ENCODE results near the gene MAPK8IP2. TPM values are rescaled to one million over a fixed set of nuclear protein-coding genes. Genes with fewer than 3 reads are reported as not detected.
A peak's percentile ranks its signal among the peaks of the same experiment; 100 is the strongest.

Gene MAPK8IP2
- total and polyA plus RNA-seq, 2 of the 13 experiments (the other 11 are each of a cell fraction or from before 2014, with no cell fraction given), result 1.3 to 2.6 TPM

DNA sequence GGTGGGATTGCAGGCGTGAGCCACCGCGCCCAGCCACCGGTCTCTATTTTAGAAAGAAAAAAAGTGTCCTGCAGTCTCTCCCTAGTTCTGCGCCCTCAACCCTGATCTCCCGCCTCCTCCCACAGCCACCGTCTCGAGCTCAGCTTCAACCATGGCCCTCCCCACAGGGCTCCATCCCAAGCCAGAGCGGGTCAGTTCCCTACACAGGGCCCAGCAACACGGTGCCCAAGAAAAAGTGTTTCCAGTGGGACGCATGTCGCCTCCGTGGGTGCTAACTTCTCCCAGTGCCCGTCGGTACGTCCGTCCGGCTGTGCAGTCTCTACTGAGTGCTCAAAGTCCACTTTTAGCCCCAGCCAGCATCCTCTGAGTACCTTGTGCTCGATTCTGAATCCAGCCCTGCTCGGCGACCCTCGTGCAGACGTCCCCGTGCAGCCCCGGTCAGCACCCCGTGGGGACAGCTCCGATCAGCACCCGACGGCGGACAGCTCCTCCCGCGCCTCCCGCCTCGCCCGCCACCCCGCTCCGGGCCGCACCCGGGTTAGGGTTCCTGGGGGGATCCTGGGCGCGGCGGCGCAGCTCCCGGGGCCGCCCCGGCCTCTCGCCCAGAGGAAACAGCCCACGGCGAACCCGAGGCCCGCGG, 657 bp upstream of the MAPK8IP2 start (continued):
- TF ChIP-seq ZNF431 (CRISPR knock-in tag; IDR thresholded peaks at IDR 0.05; ENCODE audit: borderline replicate concordance, low read depth), result peak; percentile 97
- no peak for TF ChIP-seq ZNF10 (CRISPR knock-in tag; IDR thresholded peaks at IDR 0.05; ENCODE audit: borderline replicate concordance, low read depth)
- TF ChIP-seq, protein P1, sequence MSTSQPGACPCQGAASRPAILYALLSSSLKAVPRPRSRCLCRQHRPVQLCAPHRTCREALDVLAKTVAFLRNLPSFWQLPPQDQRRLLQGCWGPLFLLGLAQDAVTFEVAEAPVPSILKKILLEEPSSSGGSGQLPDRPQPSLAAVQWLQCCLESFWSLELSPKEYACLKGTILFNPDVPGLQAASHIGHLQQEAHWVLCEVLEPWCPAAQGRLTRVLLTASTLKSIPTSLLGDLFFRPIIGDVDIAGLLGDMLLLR (CRISPR knock-in tag; IDR thresholded peaks at IDR 0.05), result peak; percentile 97
- TF ChIP-seq ZNF724P (CRISPR knock-in tag; IDR thresholded peaks at IDR 0.05; ENCODE audit: borderline replicate concordance), result peak; percentile 99
- no peak for TF ChIP-seq SETDB1 (CRISPR knock-in tag; IDR thresholded peaks at IDR 0.05; ENCODE audit: borderline replicate concordance)
- TF ChIP-seq, protein P2, sequence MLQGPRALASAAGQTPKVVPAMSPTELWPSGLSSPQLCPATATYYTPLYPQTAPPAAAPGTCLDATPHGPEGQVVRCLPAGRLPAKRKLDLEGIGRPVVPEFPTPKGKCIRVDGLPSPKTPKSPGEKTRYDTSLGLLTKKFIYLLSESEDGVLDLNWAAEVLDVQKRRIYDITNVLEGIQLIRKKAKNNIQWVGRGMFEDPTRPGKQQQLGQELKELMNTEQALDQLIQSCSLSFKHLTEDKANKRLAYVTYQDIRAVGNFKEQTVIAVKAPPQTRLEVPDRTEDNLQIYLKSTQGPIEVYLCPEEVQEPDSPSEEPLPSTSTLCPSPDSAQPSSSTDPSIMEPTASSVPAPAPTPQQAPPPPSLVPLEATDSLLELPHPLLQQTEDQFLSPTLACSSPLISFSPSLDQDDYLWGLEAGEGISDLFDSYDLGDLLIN (CRISPR knock-in tag; IDR thresholded peaks at IDR 0.05; ENCODE audit: borderline replicate concordance), result peak; percentile 99; the same call in 1 of the 2 replicates
- peak; percentile 87; the same call in 1 of the 2 replicates for TF ChIP-seq ZNF326 (CRISPR knock-in tag; IDR thresholded peaks at IDR 0.05; ENCODE audit: borderline replicate concordance)
- TF ChIP-seq, protein P3, sequence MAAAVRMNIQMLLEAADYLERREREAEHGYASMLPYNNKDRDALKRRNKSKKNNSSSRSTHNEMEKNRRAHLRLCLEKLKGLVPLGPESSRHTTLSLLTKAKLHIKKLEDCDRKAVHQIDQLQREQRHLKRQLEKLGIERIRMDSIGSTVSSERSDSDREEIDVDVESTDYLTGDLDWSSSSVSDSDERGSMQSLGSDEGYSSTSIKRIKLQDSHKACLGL (CRISPR knock-in tag; IDR thresholded peaks at IDR 0.05), result peak; percentile 99
- TF ChIP-seq ZNF709 (CRISPR knock-in tag; IDR thresholded peaks at IDR 0.05), result peak; percentile 98
- TF ChIP-seq, protein P4, sequence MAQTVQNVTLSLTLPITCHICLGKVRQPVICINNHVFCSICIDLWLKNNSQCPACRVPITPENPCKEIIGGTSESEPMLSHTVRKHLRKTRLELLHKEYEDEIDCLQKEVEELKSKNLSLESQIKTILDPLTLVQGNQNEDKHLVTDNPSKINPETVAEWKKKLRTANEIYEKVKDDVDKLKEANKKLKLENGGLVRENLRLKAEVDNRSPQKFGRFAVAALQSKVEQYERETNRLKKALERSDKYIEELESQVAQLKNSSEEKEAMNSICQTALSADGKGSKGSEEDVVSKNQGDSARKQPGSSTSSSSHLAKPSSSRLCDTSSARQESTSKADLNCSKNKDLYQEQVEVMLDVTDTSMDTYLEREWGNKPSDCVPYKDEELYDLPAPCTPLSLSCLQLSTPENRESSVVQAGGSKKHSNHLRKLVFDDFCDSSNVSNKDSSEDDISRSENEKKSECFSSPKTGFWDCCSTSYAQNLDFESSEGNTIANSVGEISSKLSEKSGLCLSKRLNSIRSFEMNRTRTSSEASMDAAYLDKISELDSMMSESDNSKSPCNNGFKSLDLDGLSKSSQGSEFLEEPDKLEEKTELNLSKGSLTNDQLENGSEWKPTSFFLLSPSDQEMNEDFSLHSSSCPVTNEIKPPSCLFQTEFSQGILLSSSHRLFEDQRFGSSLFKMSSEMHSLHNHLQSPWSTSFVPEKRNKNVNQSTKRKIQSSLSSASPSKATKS (CRISPR knock-in tag; IDR thresholded peaks at IDR 0.05), result peak; percentile 65; the same call in 1 of the 2 replicates
- TF ChIP-seq, protein P5, sequence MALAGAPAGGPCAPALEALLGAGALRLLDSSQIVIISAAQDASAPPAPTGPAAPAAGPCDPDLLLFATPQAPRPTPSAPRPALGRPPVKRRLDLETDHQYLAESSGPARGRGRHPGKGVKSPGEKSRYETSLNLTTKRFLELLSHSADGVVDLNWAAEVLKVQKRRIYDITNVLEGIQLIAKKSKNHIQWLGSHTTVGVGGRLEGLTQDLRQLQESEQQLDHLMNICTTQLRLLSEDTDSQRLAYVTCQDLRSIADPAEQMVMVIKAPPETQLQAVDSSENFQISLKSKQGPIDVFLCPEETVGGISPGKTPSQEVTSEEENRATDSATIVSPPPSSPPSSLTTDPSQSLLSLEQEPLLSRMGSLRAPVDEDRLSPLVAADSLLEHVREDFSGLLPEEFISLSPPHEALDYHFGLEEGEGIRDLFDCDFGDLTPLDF (CRISPR knock-in tag; IDR thresholded peaks at IDR 0.05), result peak; percentile 88
- peak in 1 of 2 experiments; percentile 33; a peak in 1 of 4 replicates for TF ChIP-seq NR2F1 (CRISPR knock-in tag; IDR thresholded peaks at IDR 0.05)
- TF ChIP-seq YY1 (IDR thresholded peaks at IDR 0.05; ENCODE audit: insufficient read depth, insufficient replicate concordance, low read depth, low read length), result peak; percentile 46
- peak; percentile 99; the same call in 1 of the 2 replicates for TF ChIP-seq ZNF790 (CRISPR knock-in tag; IDR thresholded peaks at IDR 0.05; ENCODE audit: borderline replicate concordance)
- TF ChIP-seq HOXA5 (CRISPR knock-in tag; IDR thresholded peaks at IDR 0.05), result peak; percentile 99
- peak; percentile 83; the same call in 1 of the 2 replicates for TF ChIP-seq NFATC3 (CRISPR knock-in tag; IDR thresholded peaks at IDR 0.05)
- TF ChIP-seq ZNF619 (CRISPR knock-in tag; IDR thresholded peaks at IDR 0.05), result no peak
- TF ChIP-seq SALL1 (CRISPR knock-in tag; IDR thresholded peaks at IDR 0.05), result peak; percentile 99
- TF ChIP-seq, protein P6, sequence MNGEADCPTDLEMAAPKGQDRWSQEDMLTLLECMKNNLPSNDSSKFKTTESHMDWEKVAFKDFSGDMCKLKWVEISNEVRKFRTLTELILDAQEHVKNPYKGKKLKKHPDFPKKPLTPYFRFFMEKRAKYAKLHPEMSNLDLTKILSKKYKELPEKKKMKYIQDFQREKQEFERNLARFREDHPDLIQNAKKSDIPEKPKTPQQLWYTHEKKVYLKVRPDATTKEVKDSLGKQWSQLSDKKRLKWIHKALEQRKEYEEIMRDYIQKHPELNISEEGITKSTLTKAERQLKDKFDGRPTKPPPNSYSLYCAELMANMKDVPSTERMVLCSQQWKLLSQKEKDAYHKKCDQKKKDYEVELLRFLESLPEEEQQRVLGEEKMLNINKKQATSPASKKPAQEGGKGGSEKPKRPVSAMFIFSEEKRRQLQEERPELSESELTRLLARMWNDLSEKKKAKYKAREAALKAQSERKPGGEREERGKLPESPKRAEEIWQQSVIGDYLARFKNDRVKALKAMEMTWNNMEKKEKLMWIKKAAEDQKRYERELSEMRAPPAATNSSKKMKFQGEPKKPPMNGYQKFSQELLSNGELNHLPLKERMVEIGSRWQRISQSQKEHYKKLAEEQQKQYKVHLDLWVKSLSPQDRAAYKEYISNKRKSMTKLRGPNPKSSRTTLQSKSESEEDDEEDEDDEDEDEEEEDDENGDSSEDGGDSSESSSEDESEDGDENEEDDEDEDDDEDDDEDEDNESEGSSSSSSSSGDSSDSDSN (CRISPR knock-in tag; IDR thresholded peaks at IDR 0.05), result peak; percentile 77; the same call in 1 of the 2 replicates
